Inferior parietal cortex (tissue), 1 donor: ENCODE data around the gene COX4I1.
"Not testable (repeated sequence)": the region's sequence is repeated elsewhere in the genome, so short reads cannot be mapped to it uniquely, and the experiment has no call there.

Experiments used
- DNase-seq: peaks from one replicate; pipeline ENCODE4 v3.0.0-alpha.2; 2016; ENCODE audit errors: extremely low spot score

COX4I1 gene

GRCh38 chr16:85800321-85800669, 800 bp downstream of the COX4I1 start:
- no peak for DNase-seq

- no peak for DNase-seq
Measured at GRCh38 chr16:85803570-85803969, 4.1 kb downstream of the COX4I1 start.

- DNase-seq = no peak
Measured at GRCh38 chr16:85805442-85806045, 6.0 kb downstream of the COX4I1 start.

- DNase-seq = no peak
Measured at GRCh38 chr16:85806539-85806938, 7.0 kb downstream of the COX4I1 start.

GRCh38 chr16:85807340-85807739, 7.8 kb downstream of the COX4I1 start:
- DNase-seq = not testable (repeated sequence)

GRCh38 chr16:85808104-85808503, 8.6 kb downstream of the COX4I1 start:
- not testable (repeated sequence) for DNase-seq

- no peak for DNase-seq
Measured at GRCh38 chr16:85808926-85809325, 9.4 kb downstream of the COX4I1 start.

- no peak for DNase-seq
Measured at GRCh38 chr16:85809645-85810044, 10.2 kb downstream of the COX4I1 start.

- no peak for DNase-seq
Measured at GRCh38 chr16:85810097-85810741, 10.7 kb downstream of the COX4I1 start.

- DNase-seq = no peak
Measured at GRCh38 chr16:85810742-85811115, 11.2 kb downstream of the COX4I1 start.

GRCh38 chr16:85812031-85812807, 12.7 kb downstream of the COX4I1 start:
- no peak for DNase-seq

- DNase-seq = no peak
Measured at GRCh38 chr16:85812811-85813700, 13.6 kb downstream of the COX4I1 start.

GRCh38 chr16:85816159-85816558, 16.7 kb downstream of the COX4I1 start:
- no peak for DNase-seq

GRCh38 chr16:85817195-85817594, 17.7 kb downstream of the COX4I1 start:
- not testable (repeated sequence) for DNase-seq

GRCh38 chr16:85819245-85819644, 19.8 kb downstream of the COX4I1 start:
- peak; percentile 72 for DNase-seq

GRCh38 chr16:85819771-85820170, 20.3 kb downstream of the COX4I1 start:
- DNase-seq = no peak

GRCh38 chr16:85820604-85821372, 21.3 kb downstream of the COX4I1 start:
- no peak for DNase-seq

GRCh38 chr16:85821390-85822135, 22.1 kb downstream of the COX4I1 start:
- peak; percentile 68 for DNase-seq

GRCh38 chr16:85822145-85822544, 22.6 kb downstream of the COX4I1 start:
- no peak for DNase-seq

- DNase-seq = no peak
Measured at GRCh38 chr16:85823328-85823920, 23.9 kb downstream of the COX4I1 start.
